GM19452 (cell line): ENCODE data around the gene MAPK13.
"Not testable (repeated sequence)": the region's sequence is repeated elsewhere in the genome, so short reads cannot be mapped to it uniquely, and the experiment has no call there.

ENCODE experiments used
- ATAC-seq: cut with Tn5 transposase; IDR thresholded peaks from one replicate; pipeline ENCODE4 v1.9.1; 2021; ENCODE audit not compliant: unreplicated experiment

Gene MAPK13

GRCh38 chr6:36126553-36127458 is 3.5 kb upstream of the MAPK13 start:
- no peak for ATAC-seq

- no peak for ATAC-seq
Observed at GRCh38 chr6:36127462-36128016, 2.8 kb upstream of the MAPK13 start.

DNA sequence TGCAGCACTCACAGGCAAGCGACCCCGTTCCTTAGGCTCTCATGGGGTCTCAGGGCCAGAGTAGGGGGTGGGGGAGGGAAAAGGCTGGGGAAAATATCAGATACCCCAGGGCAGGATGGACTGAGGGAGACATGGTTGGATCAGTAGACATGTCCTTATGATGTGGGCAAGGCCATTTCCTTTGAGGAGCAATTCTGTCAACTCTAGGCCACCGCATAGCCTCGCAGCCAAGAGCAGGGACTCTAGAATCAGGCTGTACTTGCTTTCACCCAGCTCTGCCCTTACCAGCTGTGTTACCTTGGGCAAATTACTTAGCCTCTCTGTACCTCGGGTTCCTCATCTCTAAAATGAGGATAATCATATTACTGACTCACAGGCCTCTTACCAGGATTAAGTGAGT is 2.2 kb upstream of the MAPK13 start:
- no peak for ATAC-seq

DNA sequence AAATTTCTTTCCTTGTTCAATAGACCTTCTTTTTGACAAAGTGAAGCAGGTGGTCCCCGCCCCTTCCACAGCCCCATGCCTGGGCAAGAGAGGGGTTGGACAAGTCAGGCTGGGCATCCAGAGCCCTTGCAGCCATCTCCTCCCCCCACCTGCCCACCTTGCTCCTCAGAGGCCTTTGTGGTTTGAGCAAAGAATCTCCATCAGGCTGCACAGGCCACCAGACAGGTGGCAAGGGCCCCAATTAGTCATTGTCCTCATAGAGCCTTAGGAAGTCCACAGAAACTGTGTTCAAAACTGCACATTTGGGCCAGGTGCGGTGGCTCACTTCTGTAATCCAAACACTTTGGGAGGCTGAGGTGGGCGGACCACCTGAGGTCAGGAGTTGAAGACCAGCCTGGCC is 1.5 kb upstream of the MAPK13 start:
- no peak for ATAC-seq

GRCh38 chr6:36129334-36129733 is 979 bp upstream of the MAPK13 start:
- ATAC-seq: not testable (repeated sequence)

GRCh38 chr6:36130667-36131510 is 576 bp downstream of the MAPK13 start:
- no peak for ATAC-seq

- ATAC-seq: peak; percentile 85
Observed at GRCh38 chr6:36131511-36132245, 1.4 kb downstream of the MAPK13 start.

GRCh38 chr6:36132246-36132895 is 2.1 kb downstream of the MAPK13 start:
- ATAC-seq: no peak

DNA sequence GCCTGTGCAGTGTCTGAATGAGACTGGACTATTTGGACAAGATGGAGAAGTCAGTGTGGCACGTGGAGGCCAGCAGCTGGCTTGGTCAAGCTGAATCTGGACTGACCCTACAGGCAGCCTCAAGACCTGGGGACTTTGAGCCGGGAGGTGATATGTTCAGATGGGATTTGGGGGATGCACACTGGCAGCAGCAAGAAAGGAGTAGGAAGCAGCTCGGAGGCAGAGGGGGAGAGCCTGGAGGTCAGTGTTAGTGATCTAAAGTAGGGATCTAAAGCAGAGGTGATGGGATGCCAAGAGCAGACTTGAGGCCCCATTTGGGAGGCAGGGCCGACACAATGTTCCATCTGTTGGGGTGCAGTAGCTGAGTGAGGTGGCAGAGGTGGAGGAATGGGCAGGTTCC is 2.8 kb downstream of the MAPK13 start:
- no peak for ATAC-seq

- no peak for ATAC-seq
Observed at GRCh38 chr6:36133912-36134311, 3.6 kb downstream of the MAPK13 start.

- ATAC-seq: no peak
Observed at GRCh38 chr6:36135053-36135731, 4.9 kb downstream of the MAPK13 start.

DNA sequence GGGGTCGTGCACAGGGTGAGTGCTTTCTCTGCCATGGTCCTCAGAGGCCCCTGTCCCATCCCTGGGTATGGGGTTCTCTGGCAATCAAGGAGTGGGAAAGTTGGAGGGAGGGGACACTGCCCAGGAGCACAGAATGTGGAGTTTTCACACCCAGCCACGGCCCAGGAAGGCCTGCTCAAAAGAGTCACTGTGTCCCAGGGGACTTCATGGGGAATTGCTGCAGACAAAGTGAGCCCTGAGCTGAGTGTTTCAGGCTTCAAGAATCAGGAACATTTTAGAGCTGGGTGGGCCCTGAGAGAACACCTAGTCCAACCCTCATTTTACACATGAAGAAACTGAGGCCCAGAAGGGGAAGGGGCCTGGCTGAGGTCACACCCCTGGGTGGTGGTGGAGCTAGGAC is 5.7 kb downstream of the MAPK13 start:
- ATAC-seq: no peak

GRCh38 chr6:36136551-36136950 is 6.2 kb downstream of the MAPK13 start:
- ATAC-seq: no peak

- ATAC-seq: no peak
Observed at GRCh38 chr6:36138667-36139066, 8.4 kb downstream of the MAPK13 start.

- ATAC-seq: no peak
Observed at GRCh38 chr6:36139431-36139830, 9.1 kb downstream of the MAPK13 start.

DNA sequence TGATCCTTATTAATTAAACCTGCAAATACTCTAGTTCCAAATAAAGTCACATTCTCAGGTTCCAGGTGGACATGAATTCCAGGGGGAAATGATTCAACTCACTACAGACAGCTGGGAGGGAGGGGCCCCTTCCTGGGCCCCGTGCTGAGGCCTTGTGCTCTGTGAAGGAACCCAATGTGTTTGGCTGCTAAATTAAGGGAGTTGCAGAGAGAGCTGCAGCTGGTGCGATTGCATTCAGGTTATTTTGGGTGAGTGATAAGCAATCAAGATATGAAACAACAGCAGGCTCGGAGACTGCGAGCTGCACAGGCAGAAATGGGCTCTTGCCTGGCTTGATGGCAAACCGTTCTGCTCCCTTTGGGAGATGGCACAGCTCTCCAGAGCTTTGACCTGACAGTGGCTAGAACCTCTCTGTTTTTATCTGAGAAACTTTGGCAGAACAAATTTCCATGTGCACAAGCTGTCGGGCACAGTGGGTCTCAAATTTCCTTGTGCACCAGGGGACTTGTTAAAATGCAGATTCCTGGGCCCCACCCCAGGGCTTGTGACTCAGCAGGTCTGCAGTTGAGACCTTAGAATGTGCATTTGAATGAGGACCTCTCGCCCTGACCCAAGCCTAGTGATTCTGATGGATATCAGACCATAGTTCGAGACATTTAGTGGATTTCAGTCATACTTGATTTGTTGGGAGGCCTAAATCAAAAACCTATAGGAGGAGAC is 9.8 kb downstream of the MAPK13 start:
- no peak for ATAC-seq

DNA sequence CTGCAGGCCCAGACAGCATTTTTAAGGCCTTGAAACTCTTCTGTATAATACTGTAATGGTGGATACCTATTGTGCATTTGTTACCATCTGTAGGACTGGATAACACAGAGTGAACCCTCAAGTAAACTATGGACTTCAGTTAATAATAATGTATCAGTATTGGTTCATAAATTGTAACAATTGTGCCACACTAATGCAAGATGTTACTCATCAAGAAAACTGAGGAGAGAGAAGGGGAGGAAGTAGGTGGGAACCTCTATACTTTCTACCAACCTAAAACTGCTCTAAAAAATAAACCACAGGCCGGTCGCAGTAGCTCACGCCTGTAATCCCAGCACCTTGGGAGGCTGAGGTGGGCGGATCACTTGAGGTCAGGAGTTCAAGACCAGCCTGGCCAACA is 10.8 kb downstream of the MAPK13 start:
- no peak for ATAC-seq

- ATAC-seq: no peak
Observed at GRCh38 chr6:36141961-36142360, 11.6 kb downstream of the MAPK13 start.
